Omental fat pad (tissue), 4 donors: ENCODE data around the gene PYM1. TPM values are rescaled to one million over a fixed set of nuclear protein-coding genes. Genes with fewer than 3 reads are reported as not detected.

Experiments
- ATAC-seq: fragments of 150-250 bp; one replicate; pipeline ENCODE4 v1.9.1; 2016; ENCODE audit warnings: mild to moderate bottlenecking, moderate library complexity; ENCODE audit not compliant: low FRiP score
- DNase-seq: peaks from one replicate; pipeline ENCODE4 v3.0.0-alpha.2; 2019; ENCODE audit warnings: low spot score
- total RNA-seq, 4 donors: library from RNA; depleted of rRNA; stranded (reverse); fragments of >200 nt; gene quantifications; one replicate each; pipeline ENCODE4 v1.1.0, GENCODE V29; 2016
- TF ChIP-seq, protein P1 (sequence below), 3 donors: fragments of 450-650 bp; IDR thresholded peaks; one replicate each; pipeline ENCODE4 v1.5.1; 2016 to 2017; ENCODE audit warnings: antibody characterized with exemption in 3 of 3, mild to moderate bottlenecking in 3 of 3, moderate library complexity in 2 of 3

PYM1 gene
- total RNA-seq, 4 donors from 2014 or later = 28.2 to 37.6 (median 29.8) TPM

DNA sequence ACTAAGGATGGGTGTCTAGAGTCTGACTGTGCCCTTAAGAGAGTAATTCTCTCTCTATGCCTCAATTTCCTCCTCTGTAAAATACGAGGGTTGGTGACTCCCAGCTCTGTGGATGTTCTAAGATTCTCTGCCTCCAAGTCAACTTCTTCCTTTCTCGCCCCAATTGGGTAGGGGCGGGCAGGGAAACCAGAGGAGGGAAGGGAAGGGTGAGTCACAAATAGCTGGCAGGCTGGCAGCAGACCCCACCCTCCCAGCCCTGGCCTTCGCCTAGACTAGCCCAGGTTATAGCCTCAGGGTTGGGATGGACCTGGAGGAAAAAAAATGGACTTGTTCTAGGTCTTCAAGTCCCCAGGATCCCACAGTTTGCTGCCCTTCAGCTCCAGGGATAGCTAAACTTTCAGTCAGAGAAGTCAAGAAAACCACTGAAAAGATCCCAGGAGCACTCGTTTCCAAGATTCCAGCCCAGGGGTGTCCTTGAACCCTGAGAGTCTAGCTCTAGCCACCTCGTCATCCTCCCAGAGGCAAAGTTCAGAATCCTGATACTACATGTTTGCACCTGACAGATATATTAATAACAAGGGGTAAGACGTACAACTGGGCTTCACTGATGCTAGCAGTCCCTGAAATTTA is 5.6 kb upstream of the PYM1 start:
- ATAC-seq (peak; percentile 25), DNase-seq (no peak)
- TF ChIP-seq, protein P1, sequence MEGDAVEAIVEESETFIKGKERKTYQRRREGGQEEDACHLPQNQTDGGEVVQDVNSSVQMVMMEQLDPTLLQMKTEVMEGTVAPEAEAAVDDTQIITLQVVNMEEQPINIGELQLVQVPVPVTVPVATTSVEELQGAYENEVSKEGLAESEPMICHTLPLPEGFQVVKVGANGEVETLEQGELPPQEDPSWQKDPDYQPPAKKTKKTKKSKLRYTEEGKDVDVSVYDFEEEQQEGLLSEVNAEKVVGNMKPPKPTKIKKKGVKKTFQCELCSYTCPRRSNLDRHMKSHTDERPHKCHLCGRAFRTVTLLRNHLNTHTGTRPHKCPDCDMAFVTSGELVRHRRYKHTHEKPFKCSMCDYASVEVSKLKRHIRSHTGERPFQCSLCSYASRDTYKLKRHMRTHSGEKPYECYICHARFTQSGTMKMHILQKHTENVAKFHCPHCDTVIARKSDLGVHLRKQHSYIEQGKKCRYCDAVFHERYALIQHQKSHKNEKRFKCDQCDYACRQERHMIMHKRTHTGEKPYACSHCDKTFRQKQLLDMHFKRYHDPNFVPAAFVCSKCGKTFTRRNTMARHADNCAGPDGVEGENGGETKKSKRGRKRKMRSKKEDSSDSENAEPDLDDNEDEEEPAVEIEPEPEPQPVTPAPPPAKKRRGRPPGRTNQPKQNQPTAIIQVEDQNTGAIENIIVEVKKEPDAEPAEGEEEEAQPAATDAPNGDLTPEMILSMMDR (IDR thresholded peaks at IDR 0.05) = no peak

GRCh38 chr12:55932551-55932910 is 4.8 kb upstream of the PYM1 start:
- TF ChIP-seq, protein P1 (IDR thresholded peaks at IDR 0.05) = no peak
- no peak for ATAC-seq
- DNase-seq = no peak

DNA sequence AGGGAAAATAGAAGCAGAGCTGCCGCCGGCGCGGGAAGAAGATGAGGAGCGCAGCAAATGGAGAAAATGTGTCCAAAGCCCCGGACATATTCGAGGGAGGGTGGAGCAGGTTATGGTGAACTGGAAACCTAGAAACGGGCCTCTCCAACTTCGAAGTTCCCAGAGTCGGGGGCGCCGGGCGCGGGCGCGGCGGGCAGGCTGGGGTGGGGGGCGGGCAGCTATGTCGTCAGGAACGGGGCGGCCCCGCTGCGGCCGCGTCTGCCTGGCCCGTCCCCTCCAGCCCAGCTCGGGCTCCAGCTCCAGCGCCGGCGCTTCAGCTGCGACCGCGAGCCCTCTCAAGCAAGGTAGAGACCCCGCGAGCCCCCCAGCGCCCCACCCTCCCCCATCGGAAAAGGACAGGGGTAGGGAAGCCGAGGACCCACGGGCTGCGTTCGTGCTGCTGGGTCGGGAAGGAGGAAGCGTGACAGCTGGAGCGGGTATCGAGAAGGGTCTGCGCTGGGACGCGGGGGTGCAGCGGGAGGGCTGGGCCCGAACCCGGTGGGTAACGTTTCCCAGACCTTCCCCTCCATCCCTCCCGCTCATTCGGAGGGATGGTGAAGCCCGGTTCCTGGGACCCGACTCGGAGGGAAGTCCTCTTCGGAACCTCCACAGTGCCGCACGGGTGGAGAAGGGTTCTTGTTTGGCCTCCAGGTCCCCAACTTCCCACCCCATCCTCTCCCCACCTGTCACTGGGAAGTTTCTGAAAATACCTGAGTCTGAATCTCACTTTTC is 4.3 kb upstream of the PYM1 start:
- TF ChIP-seq, protein P1 (IDR thresholded peaks at IDR 0.05) = no peak
- ATAC-seq = no peak
- DNase-seq = no peak

DNA sequence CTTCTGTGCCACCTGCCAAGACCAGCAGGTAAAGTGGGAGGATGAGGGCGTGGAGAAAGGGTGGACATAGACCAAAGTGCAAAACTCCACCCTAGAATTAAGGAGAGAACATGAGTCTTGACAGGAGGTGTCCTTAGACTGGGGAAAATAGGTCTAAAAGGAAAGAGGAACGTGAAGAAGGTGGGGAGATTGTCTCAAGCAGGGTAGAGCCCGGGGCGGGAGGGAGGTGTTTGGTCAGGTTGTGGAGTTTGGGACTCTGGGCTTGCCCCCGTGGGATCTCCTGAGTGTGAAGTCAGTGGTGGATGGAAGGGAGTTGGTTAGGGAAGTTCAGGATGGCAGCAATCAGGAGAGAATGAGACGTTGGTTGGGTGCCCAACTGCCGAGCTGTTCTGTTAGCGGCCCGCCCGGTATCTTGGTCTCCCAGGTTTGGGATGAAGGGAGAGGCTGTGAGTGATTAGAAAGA is 3.7 kb upstream of the PYM1 start:
- TF ChIP-seq, protein P1 (IDR thresholded peaks at IDR 0.05) = no peak
- ATAC-seq (no peak), DNase-seq (no peak)

DNA sequence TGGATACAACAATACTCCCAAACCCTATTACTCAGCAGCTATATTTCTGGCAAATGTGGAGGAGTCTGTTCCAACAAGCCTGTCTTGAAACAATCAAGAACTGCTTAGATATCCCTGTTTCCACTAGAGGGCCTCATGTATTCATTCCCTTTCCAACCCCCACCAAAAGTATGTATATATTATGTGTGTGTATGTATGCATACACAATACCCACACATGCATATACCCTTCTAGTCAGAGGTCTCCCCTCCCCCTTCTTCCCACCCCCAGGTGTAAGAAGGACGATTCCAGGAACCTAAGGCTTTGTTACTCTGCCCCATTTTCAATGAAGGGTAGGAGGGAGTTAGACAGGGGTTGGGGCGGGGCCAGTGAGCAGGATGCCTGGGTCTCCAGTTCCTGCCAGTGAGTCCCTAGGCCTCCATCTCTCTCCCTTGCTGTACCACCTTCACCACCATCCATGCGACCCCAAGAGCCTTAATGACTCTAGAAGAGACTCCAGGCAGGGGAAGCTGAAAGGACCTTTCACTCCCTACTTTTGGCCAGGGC is 3.1 kb upstream of the PYM1 start, which contains the start of gene DGKA:
Gene DGKA, plus strand, starts transcription at position 392 of the 546 bp plus-strand sequence. CDS start 5,342 bp downstream, outside the sequence.
- peak; percentile 21 for ATAC-seq
- TF ChIP-seq, protein P1 (IDR thresholded peaks at IDR 0.05) = no peak
- no peak for DNase-seq

DNA sequence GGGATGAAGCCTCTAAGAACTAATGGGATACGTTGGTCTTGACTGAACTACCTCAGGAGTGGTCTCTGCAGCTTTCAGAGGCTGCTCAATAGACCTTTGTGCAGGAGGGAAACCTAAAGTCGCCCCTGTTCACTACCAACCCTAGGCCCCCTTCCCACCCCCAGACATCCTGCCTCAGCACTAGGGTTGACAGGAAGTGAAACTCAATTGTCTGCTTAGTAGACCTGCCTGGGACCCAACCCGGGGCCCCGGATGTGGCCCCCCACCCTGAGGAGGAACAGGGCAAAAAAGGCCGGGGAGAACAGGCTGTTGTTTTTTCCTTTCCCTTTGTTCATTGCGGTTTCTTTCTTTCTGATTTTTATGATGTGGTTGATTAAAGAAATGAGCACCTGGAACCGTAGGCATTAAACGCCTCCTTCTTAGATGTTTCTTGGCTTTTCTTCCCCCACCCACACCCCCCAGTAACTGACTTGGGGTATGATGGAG is 1.7 kb upstream of the PYM1 start:
- no peak for ATAC-seq
- TF ChIP-seq, protein P1 (IDR thresholded peaks at IDR 0.05) = no peak
- no peak for DNase-seq
